Neural cell (in vitro differentiated cells): Measurements from ENCODE around the gene SRCAP. TPM values are rescaled to one million over a fixed set of nuclear protein-coding genes. Genes with fewer than 3 reads are reported as not detected.
A peak's percentile ranks its signal among the peaks of the same experiment; 100 is the strongest.

ENCODE experiments used
- H2AFZ ChIP-seq: fragments of 200-600, 300-800 bp; sonication (generic), shearing (Covaris generic); 2 replicates; pipeline ENCODE4 v1.6.0; 2014; ENCODE audit warnings: low read depth, mild to moderate bottlenecking, antibody characterized with exemption, low read length, moderate library complexity
- H3F3A ChIP-seq: fragments of 200-600 bp; shearing (Covaris generic); 2 replicates; pipeline ENCODE4 v1.6.1; 2016; ENCODE audit warnings: mild to moderate bottlenecking, moderate library complexity, mixed read lengths, antibody characterized with exemption, low read length; ENCODE audit not compliant: insufficient read depth, poor library complexity, severe bottlenecking
- H3K27ac ChIP-seq: fragments of 200-600, 300-800 bp; sonication (generic), shearing (Covaris generic); 2 replicates; pipeline ENCODE4 v1.5.1; 2014; ENCODE audit warnings: mild to moderate bottlenecking, low read length, moderate library complexity
- H3K27me3 ChIP-seq: fragments of 300-800, 200-600 bp; sonication (generic), shearing (Covaris generic); 2 replicates; pipeline ENCODE4 v1.6.0; 2014; ENCODE audit warnings: mild to moderate bottlenecking, low read depth, low read length, moderate library complexity; ENCODE audit not compliant: insufficient read depth
- H3K36me3 ChIP-seq: fragments of 300-800, 200-600 bp; sonication (generic), shearing (Covaris generic); 2 replicates; pipeline ENCODE4 v1.5.1; 2014; ENCODE audit warnings: mild to moderate bottlenecking, antibody characterized with exemption, low read length, moderate library complexity; ENCODE audit not compliant: insufficient read depth
- H3K4me2 ChIP-seq: fragments of 300-800, 200-600 bp; sonication (generic), shearing (Covaris generic); 2 replicates; pipeline ENCODE4 v1.6.0; 2014; ENCODE audit warnings: mild to moderate bottlenecking, low read length
- H3K4me3 ChIP-seq: fragments of 300-800, 200-600 bp; sonication (generic), shearing (Covaris generic); 2 replicates; pipeline ENCODE4 v1.5.1; 2014; ENCODE audit warnings: mild to moderate bottlenecking, low read length, moderate library complexity
- H3K79me2 ChIP-seq: fragments of 200-600 bp; shearing (Covaris generic); replicated peaks from 2 replicates; pipeline ENCODE4 v1.6.0; 2014; ENCODE audit warnings: mild to moderate bottlenecking, low read length, moderate library complexity; ENCODE audit not compliant: insufficient read depth
- H3K9ac ChIP-seq: fragments of 300-800, 200-600 bp; sonication (generic), shearing (Covaris generic); 2 replicates; pipeline ENCODE4 v1.6.1; 2016; ENCODE audit warnings: mild to moderate bottlenecking, low read length, mixed read lengths
- H3K9me2 ChIP-seq: fragments of 200-600 bp; shearing (Covaris generic); 2 replicates; pipeline ENCODE4 v1.6.1; 2016; ENCODE audit warnings: mild to moderate bottlenecking, low read length, mixed read lengths; ENCODE audit not compliant: insufficient read depth
- H3K9me3 ChIP-seq: fragments of 200-600, 300-800 bp; sonication (generic), shearing (Covaris generic); 2 replicates; pipeline ENCODE4 v1.6.1; 2016; ENCODE audit warnings: mild to moderate bottlenecking, mixed run types, low read length, moderate library complexity, mixed read lengths
- H4K20me1 ChIP-seq: fragments of 200-600 bp; shearing (Covaris generic); 2 replicates; pipeline ENCODE4 v1.6.1; 2016; ENCODE audit warnings: mild to moderate bottlenecking, mixed run types; ENCODE audit not compliant: insufficient read depth
- CTCF ChIP-seq: fragments of 450-650 bp; IDR thresholded peaks from 2 replicates; pipeline ENCODE4 v1.5.1; 2014; ENCODE audit warnings: antibody characterized with exemption, mild to moderate bottlenecking, moderate library complexity; ENCODE audit not compliant: poor library complexity, severe bottlenecking
- EP300 ChIP-seq: fragments of 450-650 bp; conservative IDR thresholded peaks from 2 replicates; pipeline ENCODE4 v1.6.1; 2014; ENCODE audit warnings: antibody characterized with exemption, mild to moderate bottlenecking, moderate library complexity; ENCODE audit not compliant: poor library complexity, severe bottlenecking
- EZH2 ChIP-seq: fragments of 200-600, 300-800 bp; shearing (Covaris generic), sonication (generic); IDR thresholded peaks from 2 replicates; pipeline ENCODE4 v1.6.1; 2014; ENCODE audit warnings: antibody characterized with exemption, low read length, borderline replicate concordance, mild to moderate bottlenecking; ENCODE audit not compliant: insufficient read depth, poor library complexity, severe bottlenecking
- MXI1 ChIP-seq: fragments of 450-650 bp; conservative IDR thresholded peaks from 2 replicates; pipeline ENCODE4 v1.6.1; 2014; ENCODE audit warnings: antibody characterized with exemption, mild to moderate bottlenecking; ENCODE audit not compliant: poor library complexity, severe bottlenecking
- POLR2AphosphoS5 ChIP-seq: IDR thresholded peaks from 2 replicates; pipeline ENCODE4 v1.6.1; 2012
- RAD21 ChIP-seq: fragments of 450-650 bp; conservative IDR thresholded peaks from 2 replicates; pipeline ENCODE4 v1.6.1; 2014; ENCODE audit warnings: antibody characterized with exemption, mild to moderate bottlenecking, moderate library complexity
- REST ChIP-seq: IDR thresholded peaks from 2 replicates; pipeline ENCODE4 v1.6.1; 2012; ENCODE audit warnings: borderline replicate concordance
- SMC3 ChIP-seq: fragments of 450-650 bp; conservative IDR thresholded peaks from 2 replicates; pipeline ENCODE4 v1.6.1; 2014; ENCODE audit warnings: antibody characterized with exemption, mild to moderate bottlenecking, moderate library complexity; ENCODE audit not compliant: poor library complexity
- TAF1 ChIP-seq: IDR thresholded peaks from 2 replicates; pipeline ENCODE4 v1.6.1; 2012; ENCODE audit warnings: low read depth
- polyA minus RNA-seq: library from RNA; depleted of rRNA, polyadenylated mRNA; stranded (reverse); fragments of >200 nt; gene quantifications from 2 replicates; pipeline ENCODE4 v1.2.3, GENCODE V29; 2014
- polyA plus RNA-seq: library from polyadenylated mRNA; depleted of rRNA; stranded (reverse); fragments of >200 nt; gene quantifications from 2 replicates; pipeline ENCODE4 v1.2.3, GENCODE V29; 2014

Gene SRCAP
- polyA plus RNA-seq (0.76 and 2.4 TPM in 2 replicates), polyA minus RNA-seq (34.6 and 36.9 TPM in 2 replicates)

GRCh38 chr16:30698816-30699614 is at the start of gene SRCAP:
Gene SRCAP (plus strand): TSS chr16:30699171. CDS start chr16:30700825, 1,654 bp downstream.
- peaks cover 2% of the 10 kb centered on the region for H4K20me1 ChIP-seq
- peak within 1 kb of the TSS; percentile 99 for H3K9ac ChIP-seq
- no peaks in the 10 kb centered on the region for H3K9me2 ChIP-seq
- H2AFZ ChIP-seq, result peak within 1 kb of the TSS; percentile 88
- no peaks in the 10 kb centered on the region for H3K27me3 ChIP-seq
- H3K36me3 ChIP-seq, result peaks cover 2% of the 10 kb centered on the region
- H3K4me3 ChIP-seq, result peak within 1 kb of the TSS; percentile 98
- no peaks in the 10 kb centered on the region for H3K9me3 ChIP-seq
- TF ChIP-seq POLR2AphosphoS5, result peak; percentile 76
- peak; percentile 50 for TF ChIP-seq TAF1
- TF ChIP-seq REST, result no peak
- TF ChIP-seq MXI1, result peak; percentile 72
- H3F3A ChIP-seq, result no peaks in the 10 kb centered on the region
- H3K4me2 ChIP-seq, result peak within 1 kb of the TSS; percentile 93
- H3K27ac ChIP-seq, result peak within 1 kb of the TSS; percentile 100
- H3K79me2 ChIP-seq, result peaks cover 29% of the 10 kb centered on the region

- Histone ChIP-seq H3K4me2 (no peak overlapping the region), H2AFZ (peak overlapping the region; percentile 89), H3K79me2 (peaks cover 15% of the 10 kb centered on the region), H3K9ac (peak overlapping the region; percentile 98), H3K36me3 (no peaks in the 10 kb centered on the region), H3F3A (no peaks in the 10 kb centered on the region), H4K20me1 (no peaks in the 10 kb centered on the region), H3K27ac (peak overlapping the region; percentile 97), H3K4me3 (peak overlapping the region; percentile 96), H3K9me2 (no peaks in the 10 kb centered on the region), H3K9me3 (no peaks in the 10 kb centered on the region), H3K27me3 (no peaks in the 10 kb centered on the region)
- TF ChIP-seq RAD21, result no peak
- no peak for TF ChIP-seq SMC3
- no peak for TF ChIP-seq MXI1
- no peak for TF ChIP-seq EP300
These were observed 49.1 kb upstream of the SRCAP start for GRCh38 chr16:30649725-30650368.

- Histone ChIP-seq H3K79me2 (peaks cover 15% of the 10 kb centered on the region), H2AFZ (peak within 1 kb of the TSS; percentile 89)
- no peak for TF ChIP-seq EZH2
- TF ChIP-seq RAD21, result no peak
- TF ChIP-seq EP300, result peak; percentile 55
- peak; percentile 69 for TF ChIP-seq POLR2AphosphoS5
- no peak for TF ChIP-seq REST
- TF ChIP-seq SMC3, result no peak
- no peak for TF ChIP-seq MXI1
- peak; percentile 83 for TF ChIP-seq TAF1
- TF ChIP-seq CTCF, result peak; percentile 58
These were observed 48.4 kb upstream of the SRCAP start, which contains the start of gene PRR14 for GRCh38 chr16:30650369-30651123. Gene PRR14 (plus strand): TSS chr16:30650960. CDS start chr16:30651646, 686 bp downstream.

More at GRCh38 chr16:30650369-30651123, 48.4 kb upstream of the SRCAP start, which contains the start of gene PRR14:
- Histone ChIP-seq H3K9me2 (no peaks in the 10 kb centered on the region), H3K4me3 (peak within 1 kb of the TSS; percentile 96), H4K20me1 (no peaks in the 10 kb centered on the region), H3F3A (no peaks in the 10 kb centered on the region), H3K27ac (peak within 1 kb of the TSS; percentile 97), H3K9me3 (no peaks in the 10 kb centered on the region), H3K36me3 (no peaks in the 10 kb centered on the region), H3K9ac (peak within 1 kb of the TSS; percentile 98), H3K4me2 (peak within 1 kb of the TSS; percentile 67), H3K27me3 (no peaks in the 10 kb centered on the region)
